22Rv1 (cell line): ENCODE data around the gene ENTPD2.

Experiments
- ZFX ChIP-seq: fragments of 450-650 bp; IDR thresholded peaks from 2 replicates; pipeline ENCODE4 v1.6.1; 2017; ENCODE audit warnings: antibody characterized with exemption, borderline replicate concordance
- TF ChIP-seq, protein P1 (sequence below): fragments of 450-650 bp; IDR thresholded peaks from 2 replicates; pipeline ENCODE4 v1.5.1; 2017; ENCODE audit warnings: mild to moderate bottlenecking

DNA sequence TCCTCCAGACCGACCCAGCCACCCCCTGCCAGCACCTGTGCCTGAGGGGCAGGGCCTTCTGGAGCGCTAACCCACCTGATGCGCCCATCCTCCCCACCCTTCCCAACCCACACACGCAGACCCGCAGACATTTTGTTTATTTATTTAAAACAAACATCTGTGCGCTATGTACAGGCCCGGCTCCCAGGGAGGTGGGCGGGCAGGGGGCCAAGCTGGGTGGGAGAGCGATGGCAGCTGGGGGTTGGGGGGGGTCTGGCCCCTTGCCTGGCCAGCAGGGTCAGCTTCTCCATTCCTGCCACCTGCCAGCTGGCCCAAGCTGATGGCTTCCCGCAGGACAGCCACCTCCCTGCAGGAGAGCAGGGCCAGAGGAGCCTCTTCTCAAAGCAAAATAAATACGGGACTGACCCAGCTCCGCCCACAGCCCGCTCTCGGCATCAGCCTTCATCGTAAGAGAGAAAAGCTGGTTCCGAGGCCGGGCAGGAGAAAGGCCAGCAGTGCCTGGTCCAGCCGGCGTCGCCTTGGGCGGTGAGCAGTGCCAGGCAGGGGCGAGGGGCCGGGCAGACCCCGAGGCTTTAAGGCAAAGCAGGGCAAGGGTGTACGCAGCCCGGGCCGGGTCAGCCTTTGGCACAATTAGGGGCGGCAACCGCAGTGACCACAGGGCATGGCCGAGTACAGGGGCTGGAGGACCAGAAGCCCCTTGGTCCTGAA lies 46.6 kb downstream of the ENTPD2 start:
- TF ChIP-seq, protein P1, sequence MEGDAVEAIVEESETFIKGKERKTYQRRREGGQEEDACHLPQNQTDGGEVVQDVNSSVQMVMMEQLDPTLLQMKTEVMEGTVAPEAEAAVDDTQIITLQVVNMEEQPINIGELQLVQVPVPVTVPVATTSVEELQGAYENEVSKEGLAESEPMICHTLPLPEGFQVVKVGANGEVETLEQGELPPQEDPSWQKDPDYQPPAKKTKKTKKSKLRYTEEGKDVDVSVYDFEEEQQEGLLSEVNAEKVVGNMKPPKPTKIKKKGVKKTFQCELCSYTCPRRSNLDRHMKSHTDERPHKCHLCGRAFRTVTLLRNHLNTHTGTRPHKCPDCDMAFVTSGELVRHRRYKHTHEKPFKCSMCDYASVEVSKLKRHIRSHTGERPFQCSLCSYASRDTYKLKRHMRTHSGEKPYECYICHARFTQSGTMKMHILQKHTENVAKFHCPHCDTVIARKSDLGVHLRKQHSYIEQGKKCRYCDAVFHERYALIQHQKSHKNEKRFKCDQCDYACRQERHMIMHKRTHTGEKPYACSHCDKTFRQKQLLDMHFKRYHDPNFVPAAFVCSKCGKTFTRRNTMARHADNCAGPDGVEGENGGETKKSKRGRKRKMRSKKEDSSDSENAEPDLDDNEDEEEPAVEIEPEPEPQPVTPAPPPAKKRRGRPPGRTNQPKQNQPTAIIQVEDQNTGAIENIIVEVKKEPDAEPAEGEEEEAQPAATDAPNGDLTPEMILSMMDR: no peak
- TF ChIP-seq ZFX: no peak
